Epithelial cell of esophagus (primary cell): ENCODE results near the gene ARPC3.
"Not testable (repeated sequence)": the region's sequence is repeated elsewhere in the genome, so short reads cannot be mapped to it uniquely, and the experiment has no call there.

Experiments used
- DNase-seq: peaks from one replicate; pipeline ENCODE4 v3.0.0; 2010; ENCODE audit warnings: low read depth
- H3K4me3 ChIP-seq: 2 replicates; pipeline ENCODE4 v1.5.1; 2011; ENCODE audit warnings: mild to moderate bottlenecking, low read length, control low read depth
- CTCF ChIP-seq: IDR thresholded peaks from 2 replicates; pipeline ENCODE4 v1.5.1; 2011; ENCODE audit warnings: low read depth, mild to moderate bottlenecking, low read length, control low read depth, inconsistent platforms; ENCODE audit not compliant: insufficient read depth; ENCODE audit errors: missing control alignments

The ARPC3 gene

DNA sequence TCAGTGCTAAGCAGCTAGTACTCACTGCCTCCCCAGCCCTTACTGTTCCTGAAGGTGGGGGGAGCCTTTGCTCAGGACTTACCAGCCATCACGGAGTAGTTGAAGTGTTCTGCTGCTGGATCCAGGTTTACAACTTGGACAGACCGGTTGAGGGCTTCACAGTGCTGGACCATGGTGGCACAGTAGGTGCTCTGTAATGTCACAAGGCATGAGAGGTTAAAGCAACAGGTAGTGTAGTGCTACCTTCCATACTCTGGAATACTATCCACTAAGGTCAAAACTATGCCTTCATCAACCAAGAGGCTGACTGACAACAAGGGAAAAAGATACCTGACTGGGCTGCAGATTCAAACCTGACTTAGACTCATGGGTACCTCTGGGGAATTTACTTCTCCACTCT lies 14.9 kb upstream of the ARPC3 start:
- DNase-seq, result no peak
- no peak for TF ChIP-seq CTCF
- H3K4me3 ChIP-seq, result no peak overlapping the region

DNA sequence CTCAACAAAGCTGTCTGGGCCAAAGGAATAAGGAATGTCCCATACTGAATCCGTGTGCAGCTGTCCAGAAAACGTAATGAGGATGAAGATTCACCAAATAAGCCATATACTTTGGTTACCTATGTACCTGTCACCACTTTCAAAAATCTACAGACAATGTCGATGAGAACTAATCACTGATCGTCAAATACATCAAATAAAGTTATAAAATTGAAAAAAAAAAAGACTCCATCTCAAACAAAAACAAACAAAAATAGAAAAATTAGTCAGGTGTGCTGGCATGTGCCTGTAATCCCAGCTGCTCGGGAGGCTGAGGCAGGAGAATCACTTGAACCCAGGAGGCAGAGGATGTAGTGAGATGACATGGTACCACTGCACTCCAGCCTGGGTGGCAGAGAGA lies 11.1 kb upstream of the ARPC3 start:
- not testable (repeated sequence) for H3K4me3 ChIP-seq, DNase-seq

- no peak for TF ChIP-seq CTCF
- no peak overlapping the region for H3K4me3 ChIP-seq
- DNase-seq, result no peak
Measured at GRCh38 chr12:110458756-110459155, 8.6 kb upstream of the ARPC3 start.

DNA sequence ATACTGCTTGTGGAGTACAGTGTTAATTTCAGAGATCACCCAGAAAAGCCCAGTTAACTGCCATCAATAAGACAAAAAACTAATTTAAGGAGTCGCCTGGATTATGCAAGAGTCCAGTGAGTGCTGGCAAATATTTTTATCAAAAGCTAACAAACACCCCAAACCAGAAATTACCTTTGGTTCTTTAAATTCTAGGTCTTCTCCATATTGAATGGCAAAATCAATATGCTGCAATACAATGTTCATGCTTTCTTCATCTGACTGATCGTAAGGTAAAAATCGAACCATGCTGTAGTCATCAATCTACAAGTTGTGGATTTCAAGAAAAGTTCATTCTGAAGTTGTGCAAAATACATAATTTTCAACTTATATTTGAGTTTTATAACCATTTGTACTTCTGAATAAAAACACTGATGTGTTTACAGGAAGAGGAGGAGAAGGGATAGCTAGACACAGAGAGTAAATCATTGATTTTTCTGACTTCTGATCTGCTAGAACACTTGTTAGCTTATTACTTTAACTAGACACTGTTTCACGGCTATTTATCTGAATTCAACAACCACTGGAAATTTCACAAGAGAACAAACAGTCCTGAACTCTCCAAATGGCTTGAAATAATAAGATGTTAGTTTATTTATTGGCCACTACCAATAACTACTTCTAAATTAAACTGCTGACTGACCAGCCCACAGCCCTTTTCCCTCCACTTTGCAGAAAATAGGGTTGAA lies 3.6 kb upstream of the ARPC3 start:
- no peak for TF ChIP-seq CTCF
- H3K4me3 ChIP-seq, result no peak overlapping the region
- DNase-seq, result no peak

DNA sequence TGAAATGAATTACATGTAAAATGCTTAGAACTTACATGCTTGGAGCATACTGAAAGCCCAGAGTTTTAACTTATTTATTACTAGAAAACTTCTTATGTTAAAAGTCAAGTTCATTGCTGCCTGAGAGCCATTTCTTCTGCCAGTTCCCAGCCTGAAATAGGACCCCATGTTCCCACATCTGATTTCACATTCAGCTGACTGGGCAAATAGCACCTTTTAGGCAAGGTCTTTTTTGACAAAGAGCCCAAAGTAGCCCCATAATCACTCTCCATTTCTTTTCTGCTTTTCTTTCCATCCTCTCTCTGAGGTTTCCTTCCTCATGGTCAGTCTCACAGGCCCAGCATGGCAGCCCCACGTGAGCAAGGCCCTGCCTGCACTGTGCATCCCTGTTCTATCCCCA lies 1.1 kb upstream of the ARPC3 start:
- no peak overlapping the region for H3K4me3 ChIP-seq
- no peak for TF ChIP-seq CTCF
- DNase-seq, result no peak

DNA sequence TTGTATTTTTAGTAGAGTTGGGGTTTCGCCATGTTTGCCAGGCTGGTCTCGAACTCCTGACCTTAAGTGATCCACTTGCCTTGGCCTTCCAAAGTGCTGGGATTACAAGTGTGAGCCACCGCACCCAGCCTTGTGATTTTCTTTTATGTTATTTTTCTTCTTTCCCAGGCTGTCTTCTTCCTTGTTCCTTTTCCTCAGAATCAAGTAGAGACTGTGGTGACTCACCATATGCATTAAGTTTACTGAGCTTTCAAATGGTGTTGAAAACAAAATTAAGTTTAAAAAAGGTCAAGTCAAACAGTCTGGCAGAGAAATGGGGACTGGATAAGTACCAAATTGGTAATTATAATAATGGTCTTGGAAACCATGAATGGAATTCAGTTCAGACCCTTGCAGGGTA lies 5.7 kb downstream of the ARPC3 start:
- H3K4me3 ChIP-seq, result no peak overlapping the region
- TF ChIP-seq CTCF, result no peak
- DNase-seq, result peak; percentile 33

GRCh38 chr12:110436231-110436630 lies 13.9 kb downstream of the ARPC3 start:
- no peak for TF ChIP-seq CTCF
- DNase-seq, result peak; percentile 16

More at GRCh38 chr12:110436231-110436630, 13.9 kb downstream of the ARPC3 start:
- H3K4me3 ChIP-seq, result no peak overlapping the region
